ENCODE measurements around the gene HNRNPH1.

DNA sequence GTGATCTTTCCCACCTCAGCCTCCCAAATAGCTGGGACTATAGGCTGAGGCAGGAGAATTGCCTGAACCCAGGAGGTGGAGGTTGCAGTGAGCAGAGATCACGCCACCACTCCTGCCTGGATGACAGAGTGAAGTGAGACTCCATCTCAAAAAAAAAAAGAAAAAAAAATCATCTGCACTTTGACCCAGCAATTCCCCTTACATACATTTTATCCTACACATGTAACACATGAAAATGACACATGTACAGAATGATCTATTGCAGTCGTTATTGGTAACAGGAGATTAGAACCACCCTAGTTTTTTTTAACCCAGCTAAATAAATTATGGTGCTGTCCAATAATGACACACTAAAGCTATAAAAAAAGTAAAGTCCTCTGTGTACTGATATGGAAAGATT lies 58.9 kb downstream of the HNRNPH1 start:
- TF ChIP-seq POLR2AphosphoS5 (IDR thresholded peaks at IDR 0.05) (no peak), POLR2A (IDR thresholded peaks at IDR 0.05) (no peak), EP300 (IDR thresholded peaks at IDR 0.05) (no peak)
- TF ChIP-seq, protein P1, sequence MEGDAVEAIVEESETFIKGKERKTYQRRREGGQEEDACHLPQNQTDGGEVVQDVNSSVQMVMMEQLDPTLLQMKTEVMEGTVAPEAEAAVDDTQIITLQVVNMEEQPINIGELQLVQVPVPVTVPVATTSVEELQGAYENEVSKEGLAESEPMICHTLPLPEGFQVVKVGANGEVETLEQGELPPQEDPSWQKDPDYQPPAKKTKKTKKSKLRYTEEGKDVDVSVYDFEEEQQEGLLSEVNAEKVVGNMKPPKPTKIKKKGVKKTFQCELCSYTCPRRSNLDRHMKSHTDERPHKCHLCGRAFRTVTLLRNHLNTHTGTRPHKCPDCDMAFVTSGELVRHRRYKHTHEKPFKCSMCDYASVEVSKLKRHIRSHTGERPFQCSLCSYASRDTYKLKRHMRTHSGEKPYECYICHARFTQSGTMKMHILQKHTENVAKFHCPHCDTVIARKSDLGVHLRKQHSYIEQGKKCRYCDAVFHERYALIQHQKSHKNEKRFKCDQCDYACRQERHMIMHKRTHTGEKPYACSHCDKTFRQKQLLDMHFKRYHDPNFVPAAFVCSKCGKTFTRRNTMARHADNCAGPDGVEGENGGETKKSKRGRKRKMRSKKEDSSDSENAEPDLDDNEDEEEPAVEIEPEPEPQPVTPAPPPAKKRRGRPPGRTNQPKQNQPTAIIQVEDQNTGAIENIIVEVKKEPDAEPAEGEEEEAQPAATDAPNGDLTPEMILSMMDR (IDR thresholded peaks at IDR 0.05), result no peak
